Stimulated activated CD8-positive, alpha-beta memory T cell treated with anti-CD3 and anti-CD28 coated beads, Interleukin-15, amount 100 ng/mL, for 48 hours (primary cell): ENCODE data around the gene WDR91.

ENCODE experiments used
- DNase-seq, 2 donors: peaks; one replicate each; pipeline ENCODE4 v3.0.0-alpha.2; 2020; ENCODE audit warnings: low read depth in 2 of 2

WDR91 gene

GRCh38 chr7:135160858-135161653 lies 50.3 kb downstream of the WDR91 start:
- no peak for DNase-seq

GRCh38 chr7:135160098-135160857 lies 51.0 kb downstream of the WDR91 start:
- no peak for DNase-seq

- no peak for DNase-seq
These were observed 51.8 kb downstream of the WDR91 start for GRCh38 chr7:135159359-135160085.

- no peak for DNase-seq
These were observed 52.5 kb downstream of the WDR91 start for GRCh38 chr7:135158874-135159273.

GRCh38 chr7:135158141-135158655 lies 53.1 kb downstream of the WDR91 start:
- no peak for DNase-seq

GRCh38 chr7:135156290-135156689 lies 55.0 kb downstream of the WDR91 start:
- DNase-seq, result no peak

- no peak for DNase-seq
These were observed 56.6 kb downstream of the WDR91 start for GRCh38 chr7:135154734-135155133.

- DNase-seq, result no peak
These were observed 58.9 kb downstream of the WDR91 start for GRCh38 chr7:135152442-135152841.

- DNase-seq, result no peak
These were observed 59.8 kb downstream of the WDR91 start for GRCh38 chr7:135151533-135151932.

GRCh38 chr7:135151132-135151531 lies 60.2 kb downstream of the WDR91 start:
- DNase-seq, result no peak

GRCh38 chr7:135150072-135150782 lies 61.1 kb downstream of the WDR91 start:
- DNase-seq, result no peak

GRCh38 chr7:135147899-135148721 lies 63.2 kb downstream of the WDR91 start, which contains the start of gene TMEM140:
TMEM140 (plus strand) TSS chr7:135148072; CDS start chr7:135164442, 16,370 bp downstream.
- no peak for DNase-seq

- DNase-seq, result no peak
These were observed 63.9 kb downstream of the WDR91 start for GRCh38 chr7:135147341-135147898.

GRCh38 chr7:135143885-135144668 lies 67.2 kb downstream of the WDR91 start:
- no peak for DNase-seq
